Uterus (tissue), 4 donors: Measurements from ENCODE around the gene SH3BP2. TPM values are rescaled to one million over a fixed set of nuclear protein-coding genes. Genes with fewer than 3 reads are reported as not detected.
A peak's percentile ranks its signal among the peaks of the same experiment; 100 is the strongest.

Experiments used
- DNase-seq, 2 donors: peaks; one replicate each; pipeline ENCODE4 v3.0.0-alpha.2; 2019 to 2020
- H3K27ac ChIP-seq, 2 donors: fragments of 200-600 bp; sonication (generic); 1 replicate in 1 of 2; 2 replicates in 1 of 2; pipeline ENCODE4 v1.5.1; 2016 to 2018
- H3K27me3 ChIP-seq, 2 donors: fragments of 200-600 bp; sonication (generic); one replicate each; pipeline ENCODE4 v1.5.1; 2018 to 2019; ENCODE audit warnings: control low read depth in 1 of 2
- H3K36me3 ChIP-seq, 2 donors: fragments of 200-600 bp; sonication (generic); one replicate each; pipeline ENCODE4 v1.5.1; 2019; ENCODE audit warnings: control low read depth in 1 of 2
- H3K4me1 ChIP-seq, 2 donors: fragments of 200-600 bp; sonication (generic); one replicate each; pipeline ENCODE4 v1.5.1; 2018 to 2019; ENCODE audit warnings: control low read depth in 1 of 2
- H3K4me3 ChIP-seq, 2 donors: fragments of 200-600 bp; sonication (generic); 1 replicate in 1 of 2; 2 replicates in 1 of 2; pipeline ENCODE4 v1.5.1; 2018 to 2019; ENCODE audit warnings: mild to moderate bottlenecking in 1 of 2
- H3K9me3 ChIP-seq, 2 donors: fragments of 200-600 bp; sonication (generic); one replicate each; pipeline ENCODE4 v1.5.1; 2019; ENCODE audit warnings: control low read depth in 1 of 2
- CTCF ChIP-seq, 4 experiments: fragments of 200-600 bp in 2 of 4; fragments of 450-650 bp in 2 of 4; sonication (generic) in 2 of 4; IDR thresholded peaks; one replicate each; pipeline ENCODE4 v1.5.1; 2016 to 2019; ENCODE audit warnings: antibody characterized with exemption in 4 of 4, mild to moderate bottlenecking in 2 of 4, moderate library complexity in 1 of 4
- POLR2A ChIP-seq, 2 donors: fragments of 450-650 bp; IDR thresholded peaks; one replicate each; pipeline ENCODE4 v1.6.1; 2016; ENCODE audit warnings: antibody characterized with exemption in 2 of 2, mild to moderate bottlenecking in 1 of 2, moderate library complexity in 1 of 2
- intact Hi-C: fragments of 100-400 bp; cut with DNase I; formaldehyde crosslinking; loops from one replicate; pipeline ENCODE4 v1.15.1; 2023; ENCODE audit warnings: low total_unique reads
- total RNA-seq, 4 donors: library from RNA; depleted of rRNA in 3 of 4; stranded (reverse); fragments of >200 nt in 3 of 4; gene quantifications; one replicate each; pipeline versions ENCODE4 v1.1.0 to v1.2.4, GENCODE V29; 2014 to 2023
- donor health status: DM: yes; HTN: yes; CAD: no.

The SH3BP2 gene
- total RNA-seq, 4 donors from 2014 or later: 6.4 to 50.0 (median 29.3) TPM

GRCh38 chr4:2833671-2834000 lies 40.8 kb downstream of the SH3BP2 start:
- Histone ChIP-seq H3K9me3 (no peaks in the 10 kb centered on the region), H3K36me3 (no peaks in the 10 kb centered on the region)
- intact Hi-C loops: no loop called here

GRCh38 chr4:2834001-2834921 lies 41.4 kb downstream of the SH3BP2 start:
- intact Hi-C loops: no loop called here
- H3K36me3 ChIP-seq: no peaks in the 10 kb centered on the region
- H3K27me3 ChIP-seq: no peaks in the 10 kb centered on the region
- H3K4me3 ChIP-seq: no peak overlapping the region
- no peak overlapping the region for H3K27ac ChIP-seq
- TF ChIP-seq CTCF (IDR thresholded peaks at IDR 0.05) (no peak), POLR2A (IDR thresholded peaks at IDR 0.05) (no peak)
- no peaks in the 10 kb centered on the region for H3K9me3 ChIP-seq
- H3K4me1 ChIP-seq: peaks cover 6 to 11% of the 10 kb centered on the region in 2 donors
- DNase-seq: no peak

More at GRCh38 chr4:2833671-2834000, 40.8 kb downstream of the SH3BP2 start:
- no peak overlapping the region for H3K27ac ChIP-seq
- H3K27me3 ChIP-seq: no peaks in the 10 kb centered on the region
- TF ChIP-seq POLR2A (IDR thresholded peaks at IDR 0.05): no peak
- no peak for TF ChIP-seq CTCF (IDR thresholded peaks at IDR 0.05)
- H3K4me1 ChIP-seq: peaks cover 6 to 11% of the 10 kb centered on the region in 2 donors
- no peak for DNase-seq
- no peak overlapping the region for H3K4me3 ChIP-seq

GRCh38 chr4:2835978-2836377 lies 43.1 kb downstream of the SH3BP2 start:
- Histone ChIP-seq H3K4me1 (peaks cover 6 to 11% of the 10 kb centered on the region in 2 donors), H3K27me3 (no peaks in the 10 kb centered on the region), H3K4me3 (no peak overlapping the region), H3K36me3 (no peaks in the 10 kb centered on the region), H3K9me3 (no peaks in the 10 kb centered on the region), H3K27ac (no peak overlapping the region)
- no peak for TF ChIP-seq POLR2A (IDR thresholded peaks at IDR 0.05)
- TF ChIP-seq CTCF (IDR thresholded peaks at IDR 0.05): no peak
- intact Hi-C loops: no loop called here
- peak in 1 of 2 donors; percentile 15 for DNase-seq

- no peak for TF ChIP-seq CTCF (IDR thresholded peaks at IDR 0.05)
- no peak for TF ChIP-seq POLR2A (IDR thresholded peaks at IDR 0.05)
- peak; percentile 14 to 15 for DNase-seq
- no peaks in the 10 kb centered on the region for H3K9me3 ChIP-seq
- H3K4me3 ChIP-seq: no peak overlapping the region
- peaks cover 6 to 11% of the 10 kb centered on the region in 2 donors for H3K4me1 ChIP-seq
- peak overlapping the region; percentile 81 to 83 for H3K27ac ChIP-seq
- no peaks in the 10 kb centered on the region for H3K27me3 ChIP-seq
- intact Hi-C loops: no loop called here
- H3K36me3 ChIP-seq: no peaks in the 10 kb centered on the region
Observed at GRCh38 chr4:2836391-2836859, 43.5 kb downstream of the SH3BP2 start.
